Mesenchymal stem cell (in vitro differentiated cells and primary cell): ENCODE results near the gene ASXL2.

Source experiments
- DNase-seq: peaks from one replicate; pipeline ENCODE4 v3.0.0-alpha.2; 2013
- H2AFZ ChIP-seq: one replicate; pipeline ENCODE4 v1.6.1; 2013; ENCODE audit warnings: low read depth, mild to moderate bottlenecking, control low read depth, inconsistent platforms, low read length, moderate library complexity
- H2AK5ac ChIP-seq: 2 replicates; pipeline ENCODE4 v1.6.1; 2013; ENCODE audit warnings: low read length, moderate library complexity, mild to moderate bottlenecking, inconsistent platforms; ENCODE audit not compliant: severe bottlenecking
- H2BK120ac ChIP-seq: one replicate; pipeline ENCODE4 v1.6.1; 2013; ENCODE audit warnings: low read depth, mild to moderate bottlenecking, inconsistent platforms, low read length, moderate library complexity
- H2BK12ac ChIP-seq, 2 experiments: one replicate each; pipeline ENCODE4 v1.6.1; 2013; ENCODE audit warnings: inconsistent platforms in 2 of 2, low read length in 2 of 2, mild to moderate bottlenecking in 2 of 2, moderate library complexity in 2 of 2, control low read depth in 1 of 2
- H2BK15ac ChIP-seq: one replicate; pipeline ENCODE4 v1.6.1; 2013; ENCODE audit warnings: mild to moderate bottlenecking, low read depth, inconsistent platforms; ENCODE audit not compliant: poor library complexity, severe bottlenecking
- H2BK5ac ChIP-seq: 2 replicates; pipeline ENCODE4 v1.6.1; 2013; ENCODE audit warnings: low read depth, mild to moderate bottlenecking, low read length, control low read depth, inconsistent platforms; ENCODE audit not compliant: poor library complexity, severe bottlenecking
- H3K14ac ChIP-seq, 2 experiments: one replicate each; pipeline ENCODE4 v1.6.1; 2013; ENCODE audit warnings: inconsistent platforms in 2 of 2, low read length in 2 of 2, control low read depth in 1 of 2, mild to moderate bottlenecking in 1 of 2, moderate library complexity in 1 of 2
- H3K18ac ChIP-seq, 2 experiments: one replicate each; pipeline ENCODE4 v1.6.1; 2013; ENCODE audit warnings: inconsistent platforms in 2 of 2, low read length in 2 of 2, control low read depth in 1 of 2, low read depth in 1 of 2, mild to moderate bottlenecking in 1 of 2
- H3K23ac ChIP-seq, 2 experiments: one replicate each; pipeline ENCODE4 v1.6.1; 2013; ENCODE audit warnings: inconsistent platforms in 2 of 2, low read length in 2 of 2, mild to moderate bottlenecking in 2 of 2, moderate library complexity in 2 of 2, control low read depth in 1 of 2
- H3K27ac ChIP-seq: 2 replicates; pipeline ENCODE4 v1.5.1; 2013; ENCODE audit warnings: mild to moderate bottlenecking, moderate library complexity, low read length, control low read depth, inconsistent platforms; ENCODE audit not compliant: poor library complexity, severe bottlenecking
- H3K27me3 ChIP-seq, 2 experiments: 2 replicates each; pipeline versions ENCODE4 v1.6.1 to v1.7.0; 2013; ENCODE audit warnings: low read length in 2 of 2, mild to moderate bottlenecking in 2 of 2, moderate library complexity in 2 of 2, control low read depth in 1 of 2, inconsistent platforms in 1 of 2; ENCODE audit not compliant: control insufficient read depth in 1 of 2, insufficient read depth in 1 of 2
- H3K36me3 ChIP-seq, 2 experiments: 2 replicates each; pipeline versions ENCODE4 v1.6.1 to v1.7.0; 2013; ENCODE audit warnings: low read length in 2 of 2, control low read depth in 1 of 2, inconsistent platforms in 1 of 2, low read depth in 1 of 2, mild to moderate bottlenecking in 1 of 2; ENCODE audit not compliant: insufficient read depth in 2 of 2, control insufficient read depth in 1 of 2
- H3K4ac ChIP-seq, 2 experiments: one replicate each; pipeline ENCODE4 v1.6.1; 2013; ENCODE audit warnings: inconsistent platforms in 2 of 2, low read length in 2 of 2, mild to moderate bottlenecking in 2 of 2, moderate library complexity in 2 of 2, control low read depth in 1 of 2, low read depth in 1 of 2
- H3K4me1 ChIP-seq: 2 replicates; pipeline ENCODE4 v1.6.1; 2013; ENCODE audit warnings: low read depth, low read length, control low read depth; ENCODE audit not compliant: control insufficient read depth, insufficient read depth
- H3K4me2 ChIP-seq: 2 replicates; pipeline ENCODE4 v1.6.1; 2013; ENCODE audit warnings: low read length, mild to moderate bottlenecking, inconsistent platforms; ENCODE audit not compliant: poor library complexity, severe bottlenecking
- H3K4me3 ChIP-seq, 2 experiments: 2 replicates each; pipeline versions ENCODE4 v1.5.1 to v1.7.0; 2013; ENCODE audit warnings: low read length in 2 of 2, mild to moderate bottlenecking in 2 of 2, control low read depth in 1 of 2, low read depth in 1 of 2; ENCODE audit not compliant: insufficient read depth in 1 of 2
- H3K79me1 ChIP-seq: replicated peaks from 2 replicates; pipeline ENCODE4 v1.6.1; 2013; ENCODE audit warnings: mild to moderate bottlenecking, control low read depth, low read length, inconsistent platforms; ENCODE audit not compliant: poor library complexity, severe bottlenecking
- H3K9ac ChIP-seq: 2 replicates; pipeline ENCODE4 v1.7.0; 2013; ENCODE audit warnings: mild to moderate bottlenecking, low read length, moderate library complexity
- H3K9me3 ChIP-seq: 2 replicates; pipeline ENCODE4 v1.7.0; 2013; ENCODE audit warnings: mild to moderate bottlenecking, low read length; ENCODE audit not compliant: control insufficient read depth
- H4K8ac ChIP-seq: one replicate; pipeline ENCODE4 v1.6.1; 2013; ENCODE audit warnings: inconsistent platforms, mild to moderate bottlenecking, low read length, moderate library complexity
- H4K91ac ChIP-seq: one replicate; pipeline ENCODE4 v1.6.1; 2013; ENCODE audit warnings: mild to moderate bottlenecking, low read length, inconsistent platforms
- WGBS: methylation state at CpG from one replicate; pipeline ENCODE4 v1.1.7; 2013; ENCODE audit warnings: mixed read lengths; 5-methylcytosine and 5-hydroxymethylcytosine counted together

ASXL2 gene

GRCh38 chr2:25845843-25846505 is 32.3 kb downstream of the ASXL2 start:
- H3K23ac ChIP-seq = no peak overlapping the region
- no peak overlapping the region for H4K8ac ChIP-seq
- peaks cover 7% of the 10 kb centered on the region for H3K4me1 ChIP-seq
- H2BK15ac ChIP-seq = no peak overlapping the region
- no peak overlapping the region for H3K18ac ChIP-seq
- H2BK12ac ChIP-seq = no peak overlapping the region
- H3K4me3 ChIP-seq = no peak overlapping the region
- DNase-seq = no peak
- H3K4ac ChIP-seq = peak overlapping the region in 1 of 2 experiments; percentile 41
- H3K4me2 ChIP-seq = no peak overlapping the region
- H2BK5ac ChIP-seq = no peak overlapping the region
- H2AK5ac ChIP-seq = no peak overlapping the region
- no peak overlapping the region for H2AFZ ChIP-seq
- H3K27ac ChIP-seq = no peak overlapping the region
- H3K9me3 ChIP-seq = no peaks in the 10 kb centered on the region
- no peaks in the 10 kb centered on the region for H3K27me3 ChIP-seq
- H3K14ac ChIP-seq = peak overlapping the region in 1 of 2 experiments; percentile 89
- peaks cover 11% of the 10 kb centered on the region for H3K79me1 ChIP-seq
- no peak overlapping the region for H3K9ac ChIP-seq
- H3K36me3 ChIP-seq = peaks cover 2 to 17% of the 10 kb centered on the region in 2 experiments
- H4K91ac ChIP-seq = no peak overlapping the region
- no peak overlapping the region for H2BK120ac ChIP-seq
- WGBS = 74% methylated on average over 6 of the region's 7 CpGs

DNA sequence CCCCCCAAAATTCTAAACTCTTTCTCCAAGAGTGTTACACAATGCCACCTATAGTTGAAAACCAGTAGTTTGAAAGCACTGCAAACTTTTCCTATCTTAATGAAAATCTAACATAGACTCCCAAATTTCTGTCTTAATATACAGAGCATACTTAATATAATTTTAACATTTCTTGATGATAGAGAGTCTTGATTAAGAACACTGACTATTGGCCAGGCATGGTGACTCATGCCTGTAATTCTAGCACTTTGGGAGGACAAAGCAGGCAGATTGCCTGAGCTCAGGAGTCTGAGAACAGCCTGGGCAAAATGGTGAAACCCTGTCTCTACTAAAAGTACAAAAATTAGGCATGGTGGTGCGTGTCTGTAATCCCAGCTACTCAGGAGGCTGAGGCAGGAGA is 34.2 kb downstream of the ASXL2 start:
- no peak overlapping the region for H2BK12ac ChIP-seq
- peaks cover 3 to 25% of the 10 kb centered on the region in 2 experiments for H3K36me3 ChIP-seq
- H3K14ac ChIP-seq = no peak overlapping the region
- H3K18ac ChIP-seq = no peak overlapping the region
- H2AFZ ChIP-seq = no peak overlapping the region
- H3K9ac ChIP-seq = no peak overlapping the region
- H3K4me1 ChIP-seq = peaks cover 6% of the 10 kb centered on the region
- H3K27me3 ChIP-seq = no peaks in the 10 kb centered on the region
- peaks cover 10% of the 10 kb centered on the region for H3K79me1 ChIP-seq
- H3K23ac ChIP-seq = no peak overlapping the region
- H2BK15ac ChIP-seq = no peak overlapping the region
- no peak overlapping the region for H4K8ac ChIP-seq
- H2BK120ac ChIP-seq = no peak overlapping the region
- H2AK5ac ChIP-seq = no peak overlapping the region
- H4K91ac ChIP-seq = no peak overlapping the region
- no peak overlapping the region for H3K27ac ChIP-seq
- H3K4me2 ChIP-seq = no peak overlapping the region
- WGBS = 100% methylated on average over 1 of the region's 1 CpG
- no peak overlapping the region for H2BK5ac ChIP-seq
- H3K4me3 ChIP-seq = no peak overlapping the region
- DNase-seq = peak; percentile 52
- H3K4ac ChIP-seq = no peak overlapping the region
- H3K9me3 ChIP-seq = no peaks in the 10 kb centered on the region

DNA sequence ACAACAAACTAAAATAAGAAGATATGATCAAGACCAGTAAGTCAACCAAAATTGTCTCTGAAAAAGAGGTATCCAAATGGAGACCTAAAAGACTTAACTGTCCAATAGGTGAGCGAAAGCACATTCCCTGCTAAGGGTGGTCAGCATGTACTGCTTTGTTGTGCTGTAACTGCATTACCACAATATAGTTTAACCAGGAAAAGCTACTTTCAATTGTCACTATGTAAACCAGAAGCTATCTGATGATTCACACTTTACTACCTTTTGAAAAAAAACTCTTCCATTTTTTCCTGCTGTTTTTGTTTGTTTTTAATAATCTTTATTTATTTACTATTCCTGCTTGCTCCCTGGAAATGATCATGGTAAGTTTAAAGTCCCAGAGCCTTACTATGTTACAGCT is 36.1 kb downstream of the ASXL2 start:
- 100% methylated on average over 1 of the region's 1 CpG for WGBS
- Histone ChIP-seq H3K18ac (no peak overlapping the region), H3K4me2 (no peak overlapping the region)

GRCh38 chr2:25838152-25838756 is 40.0 kb downstream of the ASXL2 start:
- Histone ChIP-seq H3K4me1 (peaks cover 9% of the 10 kb centered on the region), H2AK5ac (no peak overlapping the region), H3K4ac (no peak overlapping the region), H3K23ac (no peak overlapping the region), H2BK5ac (no peak overlapping the region), H3K27me3 (no peaks in the 10 kb centered on the region), H4K91ac (no peak overlapping the region), H3K9me3 (no peaks in the 10 kb centered on the region), H3K79me1 (peaks cover 10% of the 10 kb centered on the region), H3K9ac (no peak overlapping the region), H4K8ac (no peak overlapping the region), H2BK12ac (no peak overlapping the region), H3K14ac (no peak overlapping the region), H3K27ac (peak overlapping the region; percentile 3), H2BK15ac (no peak overlapping the region), H3K18ac (no peak overlapping the region), H3K4me2 (no peak overlapping the region), H3K36me3 (peaks cover 3 to 28% of the 10 kb centered on the region in 2 experiments), H2AFZ (no peak overlapping the region), H3K4me3 (no peak overlapping the region), H2BK120ac (no peak overlapping the region)
- no peak for DNase-seq
- WGBS = no CpG with 5 or more reads among the region's 2 CpGs

More for the DNA sequence above, 36.1 kb downstream of the ASXL2 start:
- Histone ChIP-seq H3K27ac (no peak overlapping the region), H3K4ac (no peak overlapping the region), H2BK12ac (no peak overlapping the region), H3K14ac (no peak overlapping the region), H3K27me3 (no peaks in the 10 kb centered on the region), H3K9me3 (no peaks in the 10 kb centered on the region), H2AFZ (no peak overlapping the region), H3K4me3 (no peak overlapping the region), H3K9ac (no peak overlapping the region), H2BK120ac (no peak overlapping the region), H3K23ac (no peak overlapping the region), H3K4me1 (peaks cover 10% of the 10 kb centered on the region), H3K36me3 (peaks cover 3 to 25% of the 10 kb centered on the region in 2 experiments), H2BK5ac (no peak overlapping the region), H3K79me1 (peaks cover 10% of the 10 kb centered on the region), H2AK5ac (no peak overlapping the region), H2BK15ac (no peak overlapping the region), H4K8ac (no peak overlapping the region), H4K91ac (no peak overlapping the region)
- no peak for DNase-seq
